ENCODE results near the gene SSH3. TPM values are rescaled to one million over a fixed set of nuclear protein-coding genes. Genes with fewer than 3 reads are reported as not detected.

Gene SSH3
- total and polyA plus RNA-seq, 2 experiments from 2014 or later, result 26.7 to 39.9 TPM

GRCh38 chr11:67301951-67302516, 1.3 kb upstream of the SSH3 start:
- TF ChIP-seq, protein P1, sequence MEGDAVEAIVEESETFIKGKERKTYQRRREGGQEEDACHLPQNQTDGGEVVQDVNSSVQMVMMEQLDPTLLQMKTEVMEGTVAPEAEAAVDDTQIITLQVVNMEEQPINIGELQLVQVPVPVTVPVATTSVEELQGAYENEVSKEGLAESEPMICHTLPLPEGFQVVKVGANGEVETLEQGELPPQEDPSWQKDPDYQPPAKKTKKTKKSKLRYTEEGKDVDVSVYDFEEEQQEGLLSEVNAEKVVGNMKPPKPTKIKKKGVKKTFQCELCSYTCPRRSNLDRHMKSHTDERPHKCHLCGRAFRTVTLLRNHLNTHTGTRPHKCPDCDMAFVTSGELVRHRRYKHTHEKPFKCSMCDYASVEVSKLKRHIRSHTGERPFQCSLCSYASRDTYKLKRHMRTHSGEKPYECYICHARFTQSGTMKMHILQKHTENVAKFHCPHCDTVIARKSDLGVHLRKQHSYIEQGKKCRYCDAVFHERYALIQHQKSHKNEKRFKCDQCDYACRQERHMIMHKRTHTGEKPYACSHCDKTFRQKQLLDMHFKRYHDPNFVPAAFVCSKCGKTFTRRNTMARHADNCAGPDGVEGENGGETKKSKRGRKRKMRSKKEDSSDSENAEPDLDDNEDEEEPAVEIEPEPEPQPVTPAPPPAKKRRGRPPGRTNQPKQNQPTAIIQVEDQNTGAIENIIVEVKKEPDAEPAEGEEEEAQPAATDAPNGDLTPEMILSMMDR (IDR thresholded peaks at IDR 0.05; ENCODE audit: low read depth, low read length), result no peak
- H3K4me1 ChIP-seq (ENCODE audit: low read depth), result no peaks in the 10 kb centered on the region
- H3K27ac ChIP-seq, result no peak overlapping the region
- no peak overlapping the region for H3K4me3 ChIP-seq
- H3K36me3 ChIP-seq, result no peaks in the 10 kb centered on the region
- DNase-seq (ENCODE audit: low read depth in 1 of 2, low spot score in 1 of 2), result peak; percentile 45 to 57
- no peaks in the 10 kb centered on the region for H3K9me3 ChIP-seq (ENCODE audit: low read depth)
- H3K27me3 ChIP-seq, result no peaks in the 10 kb centered on the region

- Histone ChIP-seq H3K4me1 (ENCODE audit: low read depth) (no peaks in the 10 kb centered on the region), H3K36me3 (no peaks in the 10 kb centered on the region), H3K27ac (no peak overlapping the region), H3K9me3 (ENCODE audit: low read depth) (no peaks in the 10 kb centered on the region), H3K27me3 (no peaks in the 10 kb centered on the region), H3K4me3 (peak overlapping the region; percentile 73)
- TF ChIP-seq, protein P1 (IDR thresholded peaks at IDR 0.05; ENCODE audit: low read depth, low read length), result no peak
- peak; percentile 39 to 61 for DNase-seq (ENCODE audit: low read depth in 1 of 2, low spot score in 1 of 2)
Measured at GRCh38 chr11:67302571-67303131, 679 bp upstream of the SSH3 start.

DNA sequence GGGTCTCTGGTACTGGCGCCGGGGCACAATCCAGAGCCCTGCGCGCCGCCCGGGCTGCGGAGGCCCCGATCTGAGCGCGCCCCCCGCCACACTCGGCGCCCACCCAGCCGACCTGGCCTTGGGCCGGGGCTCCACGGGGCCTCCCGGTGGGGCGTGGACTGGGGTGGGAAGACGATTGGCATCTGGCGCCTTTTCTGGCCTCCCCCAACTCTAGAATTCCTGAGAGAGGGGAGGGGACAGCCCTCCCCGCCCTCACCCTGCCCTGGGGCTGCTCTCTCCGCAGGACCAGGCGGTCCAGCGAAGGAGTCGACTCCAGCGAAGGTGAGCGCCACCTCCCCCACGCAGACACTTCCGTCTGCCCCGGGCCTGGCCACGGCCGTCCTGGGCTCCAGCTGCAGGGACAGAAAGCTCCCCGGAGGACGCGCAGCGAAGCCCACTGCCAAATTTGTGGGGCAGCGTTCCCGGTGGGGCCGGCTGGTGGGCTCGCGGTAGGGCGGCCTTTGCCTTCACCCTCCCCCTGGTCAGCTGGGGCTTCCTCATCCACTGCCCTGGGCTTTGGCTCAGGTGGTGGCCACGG, 593 bp downstream of the SSH3 start:
- Histone ChIP-seq H3K9me3 (ENCODE audit: low read depth) (no peaks in the 10 kb centered on the region), H3K27ac (no peak overlapping the region), H3K4me3 (peak overlapping the region; percentile 73), H3K4me1 (ENCODE audit: low read depth) (no peaks in the 10 kb centered on the region), H3K27me3 (no peaks in the 10 kb centered on the region), H3K36me3 (no peaks in the 10 kb centered on the region)
- TF ChIP-seq, protein P1 (IDR thresholded peaks at IDR 0.05; ENCODE audit: low read depth, low read length), result no peak
- peak; percentile 21 to 49 for DNase-seq (ENCODE audit: low read depth in 1 of 2, low spot score in 1 of 2)

- no peaks in the 10 kb centered on the region for H3K4me1 ChIP-seq (ENCODE audit: low read depth)
- H3K27ac ChIP-seq, result no peak overlapping the region
- H3K4me3 ChIP-seq, result peak overlapping the region; percentile 73
- TF ChIP-seq, protein P1 (IDR thresholded peaks at IDR 0.05; ENCODE audit: low read depth, low read length), result no peak
- DNase-seq (ENCODE audit: low read depth in 1 of 2, low spot score in 1 of 2), result no peak
- no peaks in the 10 kb centered on the region for H3K9me3 ChIP-seq (ENCODE audit: low read depth)
- H3K27me3 ChIP-seq, result no peaks in the 10 kb centered on the region
- no peaks in the 10 kb centered on the region for H3K36me3 ChIP-seq
Measured at GRCh38 chr11:67304511-67305113, 1.3 kb downstream of the SSH3 start.

- H3K9me3 ChIP-seq (ENCODE audit: low read depth), result no peaks in the 10 kb centered on the region
- no peak for DNase-seq (ENCODE audit: low read depth in 1 of 2, low spot score in 1 of 2)
- H3K4me1 ChIP-seq (ENCODE audit: low read depth), result no peaks in the 10 kb centered on the region
- no peak overlapping the region for H3K27ac ChIP-seq
- TF ChIP-seq, protein P1 (IDR thresholded peaks at IDR 0.05; ENCODE audit: low read depth, low read length), result no peak
- no peaks in the 10 kb centered on the region for H3K36me3 ChIP-seq
- H3K4me3 ChIP-seq, result no peak overlapping the region
- no peaks in the 10 kb centered on the region for H3K27me3 ChIP-seq
Measured at GRCh38 chr11:67306769-67307544, 3.6 kb downstream of the SSH3 start.
